ENCODE results near the gene UQCC2.

- TF ChIP-seq EZH2 (IDR thresholded peaks at IDR 0.05; ENCODE audit: insufficient read depth, poor library complexity, severe bottlenecking): no peak
- no peak for TF ChIP-seq EZH2phosphoT487 (IDR thresholded peaks at IDR 0.05; ENCODE audit: insufficient read depth, low read depth)
Measured at GRCh38 chr6:33744895-33745546, 33.5 kb upstream of the UQCC2 start.

Measured in GM23248 (cell line).